GM21723 (cell line): ENCODE data around the gene HERC5.
"Not testable (repeated sequence)": the region's sequence is repeated elsewhere in the genome, so short reads cannot be mapped to it uniquely, and the experiment has no call there.

Experiments used
- ATAC-seq: cut with Tn5 transposase; IDR thresholded peaks from one replicate; pipeline ENCODE4 v1.9.1; 2021; ENCODE audit warnings: mild to moderate bottlenecking, moderate library complexity; ENCODE audit not compliant: unreplicated experiment

Gene HERC5

GRCh38 chr4:88456670-88457306 is at the start of gene HERC5:
Gene HERC5 (plus strand): TSS chr4:88457119. CDS start chr4:88457270, 151 bp downstream.
- ATAC-seq, result peak; percentile 94

GRCh38 chr4:88409206-88409605 is 47.7 kb upstream of the HERC5 start:
- ATAC-seq, result no peak

- no peak for ATAC-seq
Measured at GRCh38 chr4:88409789-88410188, 47.1 kb upstream of the HERC5 start.

DNA sequence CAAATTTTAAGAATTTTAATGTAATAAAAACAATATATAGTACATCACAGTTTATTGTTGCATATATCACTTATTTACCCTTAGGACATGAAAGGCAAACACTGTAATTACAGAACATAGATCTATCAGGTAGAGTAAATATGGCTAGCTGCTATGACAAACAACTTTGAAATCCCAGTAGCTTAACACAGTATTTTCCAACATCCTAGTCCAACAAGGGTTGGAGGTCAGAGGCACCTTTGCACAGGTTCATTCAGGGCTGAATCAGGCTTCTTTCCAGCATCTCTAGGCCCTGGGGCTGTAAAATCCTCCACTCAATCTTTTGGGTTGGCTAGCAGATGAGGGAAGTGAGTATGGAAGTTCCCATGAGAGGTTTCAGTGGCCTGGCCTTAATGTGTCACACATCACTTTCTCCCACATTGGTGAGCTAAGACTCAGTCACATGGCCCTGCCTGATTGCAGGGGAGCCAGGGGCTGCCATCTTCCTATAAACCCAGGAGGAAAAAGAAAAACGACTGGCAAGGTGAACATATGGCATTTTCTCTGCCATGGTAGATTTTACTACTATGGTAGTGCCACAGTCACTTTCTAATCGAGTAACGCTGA is 45.3 kb upstream of the HERC5 start:
- no peak for ATAC-seq

GRCh38 chr4:88413801-88414200 is 43.1 kb upstream of the HERC5 start:
- ATAC-seq, result no peak

DNA sequence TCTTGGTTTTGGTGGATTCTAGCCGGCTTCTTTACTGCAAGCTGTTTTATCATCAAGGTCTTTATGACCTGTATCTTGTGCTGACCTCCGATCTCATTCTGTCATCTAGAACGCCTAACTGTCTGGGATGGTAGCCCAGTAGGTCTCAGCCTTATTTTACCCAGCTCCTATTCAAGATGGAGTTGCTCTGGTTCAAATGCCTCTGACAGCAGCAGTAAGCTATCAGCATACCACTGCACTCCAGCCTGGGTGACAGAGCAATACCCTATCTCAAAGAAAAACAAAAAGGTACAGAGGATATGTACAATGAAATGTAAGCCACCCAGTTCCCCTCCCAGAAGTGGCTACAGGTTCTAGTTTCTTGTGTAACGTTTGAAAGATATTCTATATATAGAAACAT is 42.2 kb upstream of the HERC5 start:
- no peak for ATAC-seq

DNA sequence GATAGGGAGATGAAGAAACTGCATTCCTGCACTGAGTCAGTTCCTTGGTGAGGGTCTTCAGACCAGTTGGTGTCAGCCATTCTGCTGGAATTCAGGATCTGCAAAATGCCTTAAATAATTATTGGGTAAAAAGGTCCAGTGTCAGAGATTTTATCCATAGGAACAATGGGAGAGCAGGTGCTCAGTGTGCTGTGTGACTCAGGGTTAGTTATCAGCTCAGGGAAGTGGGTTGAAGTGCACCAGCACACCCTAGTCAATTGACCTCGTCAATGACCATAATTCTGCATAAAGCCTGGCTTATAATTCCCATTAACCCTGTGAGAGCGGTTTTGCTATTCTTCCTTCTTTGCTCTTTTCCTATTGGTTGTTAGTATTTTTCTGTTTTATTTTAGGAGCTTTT is 40.9 kb upstream of the HERC5 start:
- ATAC-seq, result no peak

DNA sequence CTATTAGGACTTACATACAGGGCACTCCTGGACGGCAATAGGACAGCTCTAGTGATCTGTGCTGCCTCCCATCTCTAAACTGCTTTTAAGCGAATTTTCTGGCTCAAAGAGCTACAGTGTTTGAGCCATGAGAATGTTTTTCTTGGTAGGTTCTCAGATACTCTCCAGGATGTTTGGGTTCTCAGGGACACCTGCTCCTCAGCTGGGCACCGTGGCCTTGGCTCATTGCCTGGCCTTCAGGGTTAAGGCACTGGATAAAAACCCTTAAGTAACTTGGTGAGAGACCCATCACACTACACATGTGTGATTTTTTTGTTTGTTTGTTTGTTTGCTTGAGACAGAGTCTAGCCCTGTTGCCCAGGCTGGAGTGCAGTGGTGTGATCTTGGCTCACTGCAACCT is 38.5 kb upstream of the HERC5 start:
- no peak for ATAC-seq

DNA sequence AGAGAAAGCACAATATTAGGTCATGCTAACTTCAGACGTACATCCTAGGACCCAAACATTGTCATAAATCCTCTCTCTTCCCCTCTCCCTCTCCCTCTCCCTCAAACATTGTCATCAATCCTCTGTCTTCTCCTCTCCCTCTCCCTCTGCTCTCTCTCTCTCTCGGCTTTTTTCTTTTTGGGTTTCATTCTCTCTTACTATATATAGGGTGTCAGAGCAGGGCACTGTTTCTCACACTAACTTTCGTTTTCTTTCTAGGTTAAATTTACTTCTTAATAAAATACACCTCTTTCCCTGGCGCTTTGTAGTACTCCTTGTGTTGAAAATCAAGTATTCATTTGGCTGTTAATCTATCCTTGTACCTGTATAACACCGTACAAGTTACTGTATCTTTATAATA is 37.0 kb upstream of the HERC5 start:
- ATAC-seq, result no peak

DNA sequence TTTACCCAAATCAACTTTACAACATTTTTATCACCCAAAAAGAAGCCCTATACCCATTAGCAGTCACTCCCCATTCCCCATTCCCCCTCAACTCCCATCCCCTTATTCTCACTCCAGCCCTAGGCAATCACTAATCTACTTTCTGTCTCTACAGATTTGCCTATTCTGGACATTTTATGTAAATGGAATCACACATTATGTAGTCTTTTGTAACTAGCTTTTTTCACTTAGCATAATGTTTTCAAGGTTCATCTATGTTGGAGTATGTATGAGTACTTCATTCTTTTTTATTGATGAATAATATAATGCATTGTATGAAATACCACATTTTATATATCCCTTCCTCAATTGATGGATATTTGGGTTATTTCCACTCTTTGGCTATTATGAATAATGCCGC is 36.1 kb upstream of the HERC5 start:
- no peak for ATAC-seq

- ATAC-seq, result no peak
Measured at GRCh38 chr4:88422403-88422802, 34.5 kb upstream of the HERC5 start.

GRCh38 chr4:88429401-88429800 is 27.5 kb upstream of the HERC5 start:
- ATAC-seq, result no peak

DNA sequence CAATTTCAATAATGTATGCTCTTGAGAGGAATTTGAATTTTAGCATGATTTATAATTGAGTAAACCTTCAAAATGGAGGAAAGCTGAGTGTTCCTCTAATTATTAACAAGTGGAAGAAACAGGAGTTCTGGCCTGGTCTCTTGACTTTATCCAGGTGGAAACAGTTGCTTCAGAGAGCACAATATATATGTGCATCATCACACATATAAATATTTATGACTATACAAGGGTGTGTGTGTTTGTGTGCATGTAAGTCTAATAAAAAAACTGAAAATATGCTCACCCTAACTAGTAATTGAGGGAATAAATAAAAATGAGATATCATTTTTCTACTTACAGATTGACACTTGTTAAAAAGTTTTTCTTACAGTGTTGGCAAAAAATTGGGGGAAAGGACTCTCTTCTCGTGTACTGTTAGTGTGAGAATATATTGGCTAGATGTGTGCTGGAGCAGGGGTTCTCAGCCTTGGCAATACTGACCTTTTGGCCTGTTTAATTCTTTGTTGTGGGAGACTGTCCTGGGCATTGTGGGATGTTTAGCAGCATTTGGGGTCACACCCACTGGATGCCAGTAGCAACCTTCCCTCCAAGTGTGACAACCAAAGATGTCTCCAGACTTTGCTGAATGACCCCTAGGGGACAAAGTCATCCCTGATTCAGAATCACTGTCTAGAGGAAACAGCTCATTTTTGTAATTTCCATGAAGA is 20.8 kb upstream of the HERC5 start:
- ATAC-seq, result no peak

DNA sequence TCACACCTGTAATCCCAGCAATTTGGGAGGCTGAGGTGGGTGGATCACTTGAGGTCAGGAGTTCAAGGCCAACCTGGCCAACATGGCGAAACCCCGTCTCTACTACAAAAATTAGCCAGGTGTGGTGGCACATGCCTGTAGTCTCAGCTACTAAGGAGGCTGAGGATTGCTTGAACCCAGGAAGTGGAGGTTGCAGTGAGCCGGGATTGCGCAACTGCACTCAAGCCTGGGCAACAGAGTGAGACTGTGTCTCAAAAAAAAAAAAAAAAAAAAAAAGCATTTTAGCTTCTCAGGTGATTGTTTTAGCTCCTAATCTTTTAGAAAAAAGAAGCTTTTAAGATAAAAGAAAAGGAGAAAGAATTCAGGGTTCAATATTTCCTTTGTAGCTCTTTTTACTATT is 19.0 kb upstream of the HERC5 start:
- not testable (repeated sequence) for ATAC-seq

- ATAC-seq, result no peak
Measured at GRCh38 chr4:88439161-88439760, 17.7 kb upstream of the HERC5 start.

DNA sequence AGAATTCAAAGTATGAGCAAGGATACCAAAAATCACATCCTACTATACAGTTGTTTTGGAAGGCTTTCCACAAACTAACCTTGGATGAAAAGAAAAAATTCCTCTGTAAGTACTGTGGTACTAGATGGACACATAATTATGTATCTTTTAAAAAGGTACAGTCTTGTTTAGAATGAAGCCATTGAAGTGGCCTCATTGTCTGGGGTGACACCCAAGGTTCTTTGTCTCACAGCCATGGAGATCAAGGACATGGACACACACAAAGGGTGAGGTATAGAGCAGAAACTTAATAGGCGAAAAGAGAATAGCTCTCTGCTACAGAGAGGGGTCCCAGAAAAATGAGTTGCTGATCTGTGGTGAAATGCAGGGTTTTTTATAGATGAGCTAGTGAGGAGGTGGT is 16.8 kb upstream of the HERC5 start:
- ATAC-seq, result no peak

DNA sequence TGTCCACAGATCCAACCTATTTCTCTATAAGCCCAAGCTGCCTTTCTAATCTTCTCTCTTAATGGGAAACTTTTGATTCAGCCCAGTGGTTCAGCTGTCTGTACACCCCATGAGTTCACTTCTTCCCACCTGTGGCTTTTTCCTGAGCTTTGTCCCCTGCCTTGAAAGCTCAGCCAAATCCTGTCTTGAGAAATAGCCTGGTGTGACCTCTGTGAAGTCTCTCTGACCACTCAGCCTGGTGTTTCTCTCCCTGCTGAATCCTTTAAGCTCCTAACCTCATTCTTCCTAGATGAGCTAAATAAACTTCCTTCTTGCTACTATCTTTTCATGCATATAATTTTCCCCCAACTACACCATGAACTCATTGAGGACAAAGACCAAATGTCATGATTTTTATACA is 15.2 kb upstream of the HERC5 start:
- ATAC-seq, result no peak

- no peak for ATAC-seq
Measured at GRCh38 chr4:88442689-88443191, 14.2 kb upstream of the HERC5 start.

DNA sequence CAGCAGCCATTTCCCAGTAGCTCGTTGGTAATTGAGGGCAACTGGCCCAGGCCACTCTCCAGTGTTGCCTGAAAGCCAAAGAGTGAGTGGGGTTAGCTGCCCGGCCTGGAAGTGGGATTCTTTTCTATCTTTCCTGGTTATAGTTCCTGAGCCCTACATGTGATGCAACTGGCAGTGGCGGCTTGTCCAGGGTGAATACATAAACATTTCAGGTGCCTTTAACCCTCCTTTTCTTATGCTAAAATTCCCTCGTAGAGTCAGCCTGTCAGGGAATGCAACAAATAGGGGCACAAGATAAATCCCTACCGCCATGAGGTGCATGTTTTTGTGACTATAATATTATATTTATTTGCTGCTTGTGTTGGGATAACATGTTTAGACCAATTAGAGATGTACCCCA is 13.4 kb upstream of the HERC5 start:
- ATAC-seq, result no peak

- ATAC-seq, result no peak
Measured at GRCh38 chr4:88445252-88445651, 11.7 kb upstream of the HERC5 start.

GRCh38 chr4:88446124-88446523 is 10.8 kb upstream of the HERC5 start:
- no peak for ATAC-seq
